K562 (cell line): Measurements from ENCODE around the gene PUM1. TPM values are rescaled to one million over a fixed set of nuclear protein-coding genes. Genes with fewer than 3 reads are reported as not detected.
"Not testable (repeated sequence)": the region's sequence is repeated elsewhere in the genome, so short reads cannot be mapped to it uniquely, and the experiment has no call there.

ENCODE experiments used
- ATAC-seq: fragments of 200-7000 bp; cut with Tn5 transposase; 3 replicates; pipeline ENCODE4 v1.9.1; 2020; ENCODE audit warnings: moderate library complexity
- BruUV-seq: library from RNA; stranded (reverse); fragments of 400-500 nt; replicated peaks from 2 replicates; lab custom pipeline; 2021; lab: Mats Ljungman, UMichigan
- CTCF ChIA-PET: fragments of 300-600 bp; formaldehyde crosslinking; extraction: SDS; loops from one replicate; lab custom pipeline; 2021; ENCODE audit warnings: low intra/inter-chr PET ratio; lab: Yijun Ruan, JAX
- POLR2A ChIA-PET: fragments of 300-600, 350-650 bp; sonication (Branson Sonifier 250); formaldehyde crosslinking; extraction: SDS; loops from one replicate; lab custom pipeline; 2021; ENCODE audit warnings: antibody characterized with exemption, inconsistent platforms; lab: Yijun Ruan, JAX
- DNase-seq, 4 experiments: peaks; one replicate each; pipeline versions ENCODE4 v3.0.0 to v3.0.0-alpha.2; 2011 to 2018; ENCODE audit warnings: low spot score in 3 of 4, mixed read lengths in 3 of 4; ENCODE audit errors: extremely low read depth in 1 of 4
- FAIRE-seq: peaks from 2 replicates; lab custom pipeline; 2011; peaks lifted over from hg19 to GRCh38; lab: Jason Lieb, UNC
- H2AFZ ChIP-seq: 2 replicates; pipeline ENCODE4 v1.6.0; 2011; ENCODE audit warnings: low read depth, low read length, control low read depth, inconsistent platforms
- H3K27ac ChIP-seq: fragments of 200-600 bp; 3 replicates; pipeline ENCODE4 v1.8.0; 2011; ENCODE audit warnings: low read depth, mild to moderate bottlenecking, control low read depth, inconsistent platforms, low read length, moderate library complexity, mixed read lengths; ENCODE audit errors: extremely low read depth
- H3K27me3 ChIP-seq, 2 experiments: fragments of 300-600 bp in 1 of 2; 2 replicates in 1 of 2; 3 replicates in 1 of 2; pipeline versions ENCODE4 v1.6.0 to v1.8.0; 2011; ENCODE audit warnings: inconsistent platforms in 2 of 2, low read length in 2 of 2, mild to moderate bottlenecking in 1 of 2, mixed read lengths in 1 of 2, moderate library complexity in 1 of 2; ENCODE audit not compliant: control insufficient read depth in 2 of 2, insufficient read depth in 2 of 2
- H3K36me3 ChIP-seq: fragments of 300-600 bp; 3 replicates; pipeline ENCODE4 v1.8.0; 2011; ENCODE audit warnings: mild to moderate bottlenecking, low read length, inconsistent platforms; ENCODE audit not compliant: control insufficient read depth, insufficient read depth
- H3K4me1 ChIP-seq, 2 experiments: fragments of 200-600 bp in 1 of 2; replicated peaks in 1 of 2; 2 replicates in 1 of 2; 3 replicates in 1 of 2; pipeline versions ENCODE4 v1.5.1 to v1.8.0; 2011; ENCODE audit warnings: inconsistent platforms in 2 of 2, low read length in 2 of 2, mild to moderate bottlenecking in 1 of 2, mixed read lengths in 1 of 2, moderate library complexity in 1 of 2; ENCODE audit not compliant: control insufficient read depth in 2 of 2, insufficient read depth in 2 of 2
- H3K4me2 ChIP-seq: 2 replicates; pipeline ENCODE4 v1.6.1; 2011; ENCODE audit warnings: low read length, control low read depth, inconsistent platforms, mixed read lengths; ENCODE audit not compliant: insufficient read depth
- H3K4me3 ChIP-seq: fragments of 200-600 bp; sonication (generic), shearing (Covaris generic); 2 replicates; pipeline ENCODE4 v1.5.1; 2016; ENCODE audit warnings: control low read depth, inconsistent platforms
- H3K79me2 ChIP-seq: fragments of 200-600 bp; 3 replicates; pipeline ENCODE4 v1.8.0; 2011; ENCODE audit warnings: low read length, inconsistent platforms; ENCODE audit not compliant: control insufficient read depth, insufficient read depth
- H3K9ac ChIP-seq, 2 experiments: 2 replicates each; pipeline versions ENCODE4 v1.6.0 to v1.6.1; 2011; ENCODE audit warnings: low read depth in 2 of 2, low read length in 2 of 2, control low read depth in 1 of 2, inconsistent platforms in 1 of 2, mild to moderate bottlenecking in 1 of 2, mixed read lengths in 1 of 2; ENCODE audit not compliant: insufficient read depth in 1 of 2
- H3K9me1 ChIP-seq: one replicate; pipeline ENCODE4 v1.6.0; 2011; ENCODE audit warnings: inconsistent platforms, mild to moderate bottlenecking, low read length, moderate library complexity; ENCODE audit not compliant: control insufficient read depth, insufficient read depth
- H3K9me3 ChIP-seq: replicated peaks from 2 replicates; pipeline ENCODE4 v1.5.1; 2011; ENCODE audit warnings: low read depth, low read length, inconsistent platforms; ENCODE audit not compliant: control insufficient read depth, insufficient read depth
- H4K20me1 ChIP-seq: replicated peaks from 2 replicates; pipeline ENCODE4 v1.6.1; 2011; ENCODE audit warnings: low read length, inconsistent platforms, mixed read lengths; ENCODE audit not compliant: control insufficient read depth, insufficient read depth
- ATF3 ChIP-seq, 2 experiments: fragments of 450-650 bp in 1 of 2; sonication (generic) in 1 of 2; formaldehyde crosslinking in 1 of 2; IDR thresholded peaks in 1 of 2; conservative IDR thresholded peaks in 1 of 2; 2 replicates each; pipeline versions ENCODE4 v1.6.1 to v1.8.1; 2016 to 2023; ENCODE audit warnings: mild to moderate bottlenecking in 2 of 2, moderate library complexity in 2 of 2, inconsistent platforms in 1 of 2, missing genetic modification reagents in 1 of 2
- CEBPB ChIP-seq: fragments of 450-650 bp; IDR thresholded peaks from 2 replicates; pipeline ENCODE4 v1.6.1; 2016; ENCODE audit warnings: missing genetic modification characterization, missing compliant biosample characterization
- CEBPG ChIP-seq, 3 experiments: fragments of 200-800 bp in 1 of 3; sonication (Bioruptor generic) in 1 of 3; sonication (generic) in 1 of 3; formaldehyde crosslinking in 1 of 3; IDR thresholded peaks in 2 of 3; conservative IDR thresholded peaks in 1 of 3; 2 replicates each; pipeline versions ENCODE4 v1.6.1 to v1.8.0; 2016 to 2022; ENCODE audit warnings: missing compliant biosample characterization in 2 of 3, missing genetic modification characterization in 2 of 3, mild to moderate bottlenecking in 1 of 3, missing genetic modification reagents in 1 of 3
- KLF16 ChIP-seq: IDR thresholded peaks from 2 replicates; pipeline ENCODE4 v1.6.1; 2016; ENCODE audit warnings: antibody characterized with exemption
- WGBS: fragments of 100-300 bp; shearing (Covaris generic); methylation state at CpG from one replicate; pipeline ENCODE4 v1.1.6; 2016; ENCODE audit warnings: low coverage, mixed read lengths; ENCODE audit not compliant: insufficient coverage; ENCODE audit errors: missing lambda C conversion rate; 5-methylcytosine and 5-hydroxymethylcytosine counted together
- in situ Hi-C: fragments of 300-500 bp; cut with MboI; formaldehyde crosslinking; loops from 4 replicates; pipeline ENCODE4 v1.15.0; 2018; ENCODE audit warnings: inconsistent platforms, mixed read lengths
- intact Hi-C: fragments of 100-400 bp; cut with micrococcal nuclease; formaldehyde crosslinking; loops from 2 replicates; pipeline ENCODE4 v1.14.2; 2022
- polyA plus RNA-seq, 8 experiments: library from polyadenylated mRNA; depleted of rRNA in 4 of 8; stranded (reverse) in 5 of 8; unstranded in 3 of 8; fragments of >200 nt; fragmentation: Nextera tagmentation in 2 of 8; fragmentation: Illumina TruSeq in 1 of 8; extraction: Ambion mirVana in 2 of 8; extraction: Trizol in 1 of 8; gene quantifications; 2 replicates each; pipeline versions ENCODE4 v1.2.1 to v1.2.3, GENCODE V29; 2011 to 2014; ENCODE audit warnings: inconsistent platforms in 1 of 8, missing spikeins in 1 of 8
- total RNA-seq, 7 experiments: library from RNA; depleted of rRNA in 6 of 7; stranded (reverse); fragments of >200 nt in 6 of 7; fragmentation: Illumina TruSeq in 2 of 7; extraction: Trizol in 2 of 7; gene quantifications; 2 replicates each; pipeline versions ENCODE4 v1.2.1 to v1.2.3, GENCODE V29; 2011 to 2021; ENCODE audit warnings: low replicate concordance in 1 of 7

The PUM1 gene
- total and polyA plus RNA-seq, 9 of the 15 experiments (the other 6 are each of a cell fraction or from before 2014, with no cell fraction given), result 37.7 to 104 (median 55.7) TPM

GRCh38 chr1:31095298-31095981 is 29.9 kb upstream of the PUM1 start:
- no peak overlapping the region for H3K4me2 ChIP-seq
- no peak for FAIRE-seq
- no peaks in the 10 kb centered on the region for H3K36me3 ChIP-seq
- H3K4me3 ChIP-seq, result no peak overlapping the region
- no peaks in the 10 kb centered on the region for H3K9me1 ChIP-seq
- ChIA-PET POLR2A (interaction anchor here (0.9 to 1.3 kb wide), 3 partner anchors 10 to 25 kb away, joined by 3 to 5 read pairs (median 4); no protein-coding TSS in a partner anchor), CTCF (no interaction called here)
- H3K27me3 ChIP-seq, result no peaks in the 10 kb centered on the region
- ATAC-seq, result no peak
- H3K9me3 ChIP-seq, result no peaks in the 10 kb centered on the region
- H2AFZ ChIP-seq, result no peak overlapping the region
- TF ChIP-seq KLF16, result no peak
- peak; percentile 43 for TF ChIP-seq ATF3 (IDR thresholded peaks at IDR 0.05)
- no peak for TF ChIP-seq ATF3 (CRISPR knock-in tag; conservative IDR thresholded peaks at IDR 0.05)
- 50% methylated on average over 12 of the region's 12 CpGs for WGBS
- BruUV-seq, result no TSS peak
- peaks cover 0 to 3% of the 10 kb centered on the region in 2 experiments; a peak in 2 of 5 replicates for H3K4me1 ChIP-seq
- DNase-seq, result no peak
- in situ Hi-C loops (no loop called here), intact Hi-C loops (no loop called here)
- 0 out of 4 replicates have a peak overlapping the region, but pooled peaks of 1 of the 2 experiments have one; percentile 27 for H3K9ac ChIP-seq
- H4K20me1 ChIP-seq, result no peaks in the 10 kb centered on the region
- no peaks in the 10 kb centered on the region for H3K79me2 ChIP-seq
- no peak overlapping the region for H3K27ac ChIP-seq

- H3K9me1 ChIP-seq; H3K4me3 ChIP-seq; BruUV-seq; DNase-seq; H4K20me1 ChIP-seq; CTCF ChIA-PET; H3K9me3 ChIP-seq; POLR2A ChIA-PET; ATAC-seq; FAIRE-seq; H3K4me2 ChIP-seq; H3K36me3 ChIP-seq; H3K79me2 ChIP-seq; H3K27ac ChIP-seq; intact Hi-C loops; H3K9ac ChIP-seq; in situ Hi-C loops; H3K27me3 ChIP-seq; H2AFZ ChIP-seq; TF ChIP-seq ATF3 (CRISPR knock-in tag; conservative IDR thresholded peaks at IDR 0.05); CEBPG (CRISPR knock-in tag; IDR thresholded peaks at IDR 0.05): not testable (repeated sequence)
- TF ChIP-seq CEBPB (tag), result 0 out of 2 replicates have a peak, but pooled peaks have one; percentile 12
- peak; percentile 80 for TF ChIP-seq ATF3 (IDR thresholded peaks at IDR 0.05)
- peak; percentile 72 for TF ChIP-seq CEBPG (tag; conservative IDR thresholded peaks at IDR 0.05 in 1 of 2, IDR thresholded peaks at IDR 0.05 in 1 of 2)
- WGBS, result 61% methylated on average over 3 of the region's 3 CpGs
- H3K4me1 ChIP-seq, result peaks cover 16 to 20% of the 10 kb centered on the region in 2 experiments
Observed at GRCh38 chr1:31088081-31088480, 22.6 kb upstream of the PUM1 start.
